Glutamatergic neuron (in vitro differentiated cells): ENCODE measurements around the gene PHF24. TPM values are rescaled to one million over a fixed set of nuclear protein-coding genes. Genes with fewer than 3 reads are reported as not detected.

ENCODE experiments used
- DNase-seq: peaks from one replicate; pipeline ENCODE4 v3.0.0; 2022
- H3K27ac Mint-ChIP-seq: one replicate; pipeline ENCODE4 v1.8.0; 2020; ENCODE audit warnings: mild to moderate bottlenecking, mixed read lengths, inconsistent platforms; ENCODE audit not compliant: unreplicated experiment
- H3K27me3 Mint-ChIP-seq: one replicate; pipeline ENCODE4 v1.8.0; 2020; ENCODE audit warnings: mild to moderate bottlenecking, moderate library complexity, mixed read lengths, inconsistent platforms; ENCODE audit not compliant: unreplicated experiment
- H3K36me3 Mint-ChIP-seq: one replicate; pipeline ENCODE4 v1.8.0; 2020; ENCODE audit warnings: mild to moderate bottlenecking, mixed read lengths, inconsistent platforms; ENCODE audit not compliant: unreplicated experiment
- H3K4me1 Mint-ChIP-seq: one replicate; pipeline ENCODE4 v1.8.0; 2020; ENCODE audit warnings: mild to moderate bottlenecking, low read depth, mixed read lengths, inconsistent platforms; ENCODE audit not compliant: unreplicated experiment
- H3K4me3 Mint-ChIP-seq: one replicate; pipeline ENCODE4 v1.8.0; 2020; ENCODE audit warnings: mild to moderate bottlenecking, mixed read lengths, inconsistent platforms; ENCODE audit not compliant: unreplicated experiment
- H3K9me3 Mint-ChIP-seq: one replicate; pipeline ENCODE4 v1.8.0; 2020; ENCODE audit warnings: mild to moderate bottlenecking, moderate library complexity, mixed read lengths, inconsistent platforms; ENCODE audit not compliant: unreplicated experiment
- CTCF ChIP-seq: fragments of 200-600 bp; sonication (generic); IDR thresholded peaks from one replicate; pipeline ENCODE4 v1.5.0; 2021; ENCODE audit not compliant: partially characterized antibody, unreplicated experiment
- total RNA-seq: library from RNA; stranded (reverse); fragmentation: NEBNext Ultra II Directional; extraction: Animal tissue kit (Norgen Biotek cat#: 25700); gene quantifications from one replicate; pipeline ENCODE4 v1.2.1, GENCODE V29; 2021; ENCODE audit not compliant: unreplicated experiment

Gene PHF24
- total RNA-seq, 1 donor from 2014 or later = 3.1 TPM

DNA sequence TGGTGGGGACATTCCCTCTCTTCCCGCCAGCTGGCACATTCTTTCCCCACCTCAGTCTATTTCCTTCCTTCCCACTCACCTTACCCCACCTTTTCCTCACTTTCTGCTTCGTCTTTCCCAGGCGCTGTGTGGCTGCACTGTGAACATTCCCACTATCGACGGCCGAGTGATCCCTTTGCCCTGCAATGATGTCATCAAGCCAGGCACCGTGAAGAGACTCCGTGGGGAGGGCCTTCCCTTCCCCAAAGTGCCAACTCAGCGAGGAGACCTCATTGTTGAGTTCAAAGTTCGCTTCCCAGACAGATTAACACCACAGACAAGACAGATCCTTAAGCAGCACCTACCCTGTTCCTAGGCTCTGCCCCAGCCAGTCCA is 38.8 kb downstream of the PHF24 start:
- Mint-ChIP-seq H3K4me3 (peak overlapping the region; percentile 50), H3K27me3 (peaks cover 16% of the 10 kb centered on the region), H3K4me1 (peaks cover 30% of the 10 kb centered on the region), H3K36me3 (peaks cover 11% of the 10 kb centered on the region), H3K27ac (peak overlapping the region; percentile 75), H3K9me3 (peaks cover 8% of the 10 kb centered on the region)
- DNase-seq = no peak
- no peak for TF ChIP-seq CTCF

GRCh38 chr9:34997379-34997781 is 39.3 kb downstream of the PHF24 start:
- no peak overlapping the region for H3K27ac Mint-ChIP-seq
- peaks cover 27% of the 10 kb centered on the region for H3K4me1 Mint-ChIP-seq

GRCh38 chr9:34998266-34998665 is 40.2 kb downstream of the PHF24 start:
- peak overlapping the region; percentile 12 for H3K27ac Mint-ChIP-seq
- H3K9me3 Mint-ChIP-seq = peaks cover 7% of the 10 kb centered on the region
- no peak for DNase-seq
- H3K4me1 Mint-ChIP-seq = peaks cover 20% of the 10 kb centered on the region
- peaks cover 12% of the 10 kb centered on the region for H3K27me3 Mint-ChIP-seq
- peaks cover 6% of the 10 kb centered on the region for H3K36me3 Mint-ChIP-seq
- no peak for TF ChIP-seq CTCF
- no peak overlapping the region for H3K4me3 Mint-ChIP-seq

More at GRCh38 chr9:34997379-34997781, 39.3 kb downstream of the PHF24 start:
- no peak for DNase-seq
- Mint-ChIP-seq H3K9me3 (peaks cover 7% of the 10 kb centered on the region), H3K27me3 (peaks cover 12% of the 10 kb centered on the region), H3K4me3 (no peak overlapping the region), H3K36me3 (peaks cover 11% of the 10 kb centered on the region)
- TF ChIP-seq CTCF = no peak

DNA sequence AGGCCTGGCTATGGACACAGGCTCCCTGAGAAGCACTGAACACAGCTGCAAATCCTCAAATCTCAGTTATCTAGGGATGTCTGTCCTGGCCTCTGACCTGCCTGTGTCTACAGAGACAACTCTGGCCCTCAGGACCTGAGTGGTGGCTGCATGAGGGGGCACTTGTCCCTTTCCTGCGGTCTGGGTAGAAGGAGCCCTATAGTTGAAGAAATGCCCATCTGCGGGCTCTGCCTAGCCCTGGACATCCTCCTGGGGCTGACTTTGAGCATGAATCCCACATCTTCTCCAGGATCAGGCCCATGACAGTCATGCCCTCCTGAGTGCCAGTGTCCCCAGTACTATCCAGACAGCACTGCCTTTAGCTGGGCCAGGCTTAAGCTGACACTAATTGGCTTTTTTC is 41.5 kb downstream of the PHF24 start:
- TF ChIP-seq CTCF = no peak
- Mint-ChIP-seq H3K36me3 (peaks cover 6% of the 10 kb centered on the region), H3K9me3 (peaks cover 4% of the 10 kb centered on the region), H3K27me3 (peaks cover 13% of the 10 kb centered on the region), H3K27ac (no peak overlapping the region), H3K4me3 (no peak overlapping the region), H3K4me1 (peaks cover 13% of the 10 kb centered on the region)
- no peak for DNase-seq

GRCh38 chr9:35000535-35001284 is 42.6 kb downstream of the PHF24 start:
- peaks cover 6% of the 10 kb centered on the region for H3K36me3 Mint-ChIP-seq
- no peak overlapping the region for H3K4me3 Mint-ChIP-seq
- no peak for DNase-seq
- peaks cover 4% of the 10 kb centered on the region for H3K9me3 Mint-ChIP-seq
- peaks cover 14% of the 10 kb centered on the region for H3K27me3 Mint-ChIP-seq
- H3K4me1 Mint-ChIP-seq = peaks cover 5% of the 10 kb centered on the region
- no peak for TF ChIP-seq CTCF
- no peak overlapping the region for H3K27ac Mint-ChIP-seq
